ENCODE data around the gene IGSF21. TPM values are rescaled to one million over a fixed set of nuclear protein-coding genes. Genes with fewer than 3 reads are reported as not detected.

Gene IGSF21
- polyA plus RNA-seq, 1 donor (not counting 4 experiments of a cell fraction or from before 2014, with no cell fraction given) = not detected

- dilution Hi-C loops (cut with MboI; ENCODE audit: extremely low pct_ligation_motif_present, low sequenced_read_pairs) = no loop called here
- no peak for FAIRE-seq
- TF ChIP-seq EZH2 (IDR thresholded peaks at IDR 0.05; ENCODE audit: low read length) = no peak
- no peak for TF ChIP-seq CTCF (optimal IDR thresholded peaks at IDR 0.05 in 1 of 3, IDR thresholded peaks at IDR 0.05 in 1 of 3, conservative IDR thresholded peaks at IDR 0.05 in 1 of 3; ENCODE audit: extremely low read depth in 1 of 3, insufficient read depth in 2 of 3, low read length in 3 of 3)
Observed at GRCh38 chr1:18350747-18351146, 243.1 kb downstream of the IGSF21 start.

GRCh38 chr1:18351735-18352134 is 244.1 kb downstream of the IGSF21 start:
- Histone ChIP-seq H3K36me3 (ENCODE audit: control insufficient read depth in 2 of 2, extremely low read depth in 1 of 2, insufficient read depth in 2 of 2, low read length in 2 of 2) (no peaks in the 10 kb centered on the region), H3K27ac (ENCODE audit: control insufficient read depth, insufficient read depth, low read length) (no peak overlapping the region), H3K79me2 (ENCODE audit: control insufficient read depth, insufficient read depth, low read length) (no peaks in the 10 kb centered on the region), H3K4me2 (ENCODE audit: control insufficient read depth, extremely low read depth, insufficient read depth, low read depth, low read length) (no peak overlapping the region), H3K9ac (ENCODE audit: control insufficient read depth, extremely low read depth, insufficient read depth, low read length) (no peak overlapping the region), H3K4me1 (ENCODE audit: control insufficient read depth, extremely low read depth, insufficient read depth, low read length) (no peaks in the 10 kb centered on the region), H3K4me3 (ENCODE audit: control insufficient read depth in 2 of 3, extremely low read depth in 1 of 3, insufficient read depth in 2 of 3, low read depth in 1 of 3, low read length in 3 of 3) (no peak overlapping the region), H3K9me3 (ENCODE audit: control insufficient read depth, low read depth, low read length) (no peaks in the 10 kb centered on the region), H4K20me1 (ENCODE audit: control insufficient read depth, extremely low read depth, insufficient read depth, low read length) (no peaks in the 10 kb centered on the region), H3K9me1 (ENCODE audit: control insufficient read depth, extremely low read depth, insufficient read depth, low read length) (no peaks in the 10 kb centered on the region), H3K27me3 (ENCODE audit: control insufficient read depth, extremely low read depth, insufficient read depth, low read length) (no peaks in the 10 kb centered on the region), H2AFZ (ENCODE audit: control insufficient read depth, low read length) (no peak overlapping the region)
- FAIRE-seq = no peak
- TF ChIP-seq EZH2 (IDR thresholded peaks at IDR 0.05; ENCODE audit: low read length) (no peak), CTCF (optimal IDR thresholded peaks at IDR 0.05 in 1 of 3, IDR thresholded peaks at IDR 0.05 in 1 of 3, conservative IDR thresholded peaks at IDR 0.05 in 1 of 3; ENCODE audit: extremely low read depth in 1 of 3, insufficient read depth in 2 of 3, low read length in 3 of 3) (no peak)
- dilution Hi-C loops (cut with MboI; ENCODE audit: extremely low pct_ligation_motif_present, low sequenced_read_pairs) = no loop called here
- DNase-seq (ENCODE audit: low read depth, low spot score) = no peak

More at GRCh38 chr1:18350747-18351146, 243.1 kb downstream of the IGSF21 start:
- Histone ChIP-seq H3K4me3 (ENCODE audit: control insufficient read depth in 2 of 3, extremely low read depth in 1 of 3, insufficient read depth in 2 of 3, low read depth in 1 of 3, low read length in 3 of 3) (no peak overlapping the region), H3K4me2 (ENCODE audit: control insufficient read depth, extremely low read depth, insufficient read depth, low read depth, low read length) (no peak overlapping the region), H3K9me1 (ENCODE audit: control insufficient read depth, extremely low read depth, insufficient read depth, low read length) (no peaks in the 10 kb centered on the region), H3K79me2 (ENCODE audit: control insufficient read depth, insufficient read depth, low read length) (no peaks in the 10 kb centered on the region), H2AFZ (ENCODE audit: control insufficient read depth, low read length) (no peak overlapping the region), H3K36me3 (ENCODE audit: control insufficient read depth in 2 of 2, extremely low read depth in 1 of 2, insufficient read depth in 2 of 2, low read length in 2 of 2) (no peaks in the 10 kb centered on the region), H4K20me1 (ENCODE audit: control insufficient read depth, extremely low read depth, insufficient read depth, low read length) (no peaks in the 10 kb centered on the region), H3K4me1 (ENCODE audit: control insufficient read depth, extremely low read depth, insufficient read depth, low read length) (no peaks in the 10 kb centered on the region), H3K9ac (ENCODE audit: control insufficient read depth, extremely low read depth, insufficient read depth, low read length) (no peak overlapping the region), H3K27ac (ENCODE audit: control insufficient read depth, insufficient read depth, low read length) (no peak overlapping the region), H3K9me3 (ENCODE audit: control insufficient read depth, low read depth, low read length) (no peaks in the 10 kb centered on the region), H3K27me3 (ENCODE audit: control insufficient read depth, extremely low read depth, insufficient read depth, low read length) (no peaks in the 10 kb centered on the region)
- DNase-seq (ENCODE audit: low read depth, low spot score) = no peak

Data from keratinocyte (primary cell).